ENCODE results near the gene USP20. TPM values are rescaled to one million over a fixed set of nuclear protein-coding genes. Genes with fewer than 3 reads are reported as not detected.

The USP20 gene
- polyA plus RNA-seq, 3 donors from 2014 or later, result 21.6 to 51.8 (median 25.1) TPM

GRCh38 chr9:129897263-129897662, 62.0 kb downstream of the USP20 start:
- no peak overlapping the region for H3K4me3 Mint-ChIP-seq
- H3K27ac Mint-ChIP-seq, result peak overlapping the region; percentile 77 to 94 (median 89)
- H3K4me1 Mint-ChIP-seq, result peaks cover 44 to 53% of the 10 kb centered on the region in 2 donors
- H3K36me3 Mint-ChIP-seq, result peaks cover 25 to 44% (median 31%) of the 10 kb centered on the region in 3 donors
- H3K27me3 Mint-ChIP-seq (ENCODE audit: low read depth in 3 of 3), result peaks cover 1 to 18% (median 16%) of the 10 kb centered on the region in 3 donors
- no peaks in the 10 kb centered on the region for H3K9me3 Mint-ChIP-seq
- DNase-seq, result no peak

DNA sequence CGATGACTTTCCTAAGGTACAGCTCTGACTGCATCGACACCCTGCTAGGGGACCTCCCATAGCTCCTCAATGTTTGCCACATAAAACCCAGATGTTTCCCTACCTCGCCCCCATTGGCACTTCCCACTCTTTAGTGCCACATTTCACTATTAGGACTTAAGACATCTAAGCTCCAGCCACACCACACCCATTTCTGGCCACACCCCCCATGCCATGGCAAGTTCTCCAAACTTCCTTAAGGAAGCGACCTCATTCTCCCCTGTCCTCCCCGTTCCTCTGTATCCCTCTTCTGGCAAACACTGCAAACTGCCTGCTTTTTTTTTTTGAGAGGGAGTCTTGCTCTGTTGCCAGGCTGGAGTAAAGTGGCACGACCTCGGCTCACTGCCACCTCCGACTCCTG, 62.9 kb downstream of the USP20 start:
- Mint-ChIP-seq H3K4me1 (peaks cover 35 to 44% of the 10 kb centered on the region in 2 donors), H3K36me3 (peaks cover 25 to 49% (median 28%) of the 10 kb centered on the region in 3 donors)

GRCh38 chr9:129899620-129900019, 64.4 kb downstream of the USP20 start:
- no peak for DNase-seq
- Mint-ChIP-seq H3K9me3 (no peaks in the 10 kb centered on the region), H3K36me3 (peaks cover 28 to 54% (median 32%) of the 10 kb centered on the region in 3 donors), H3K4me3 (no peak overlapping the region), H3K4me1 (peaks cover 25 to 42% of the 10 kb centered on the region in 2 donors), H3K27ac (peak overlapping the region in 4 of 6 donors; percentile 21 to 53 (median 28)), H3K27me3 (ENCODE audit: low read depth in 3 of 3) (peaks cover 1 to 18% (median 12%) of the 10 kb centered on the region in 3 donors)

More for the DNA sequence above, 62.9 kb downstream of the USP20 start:
- Mint-ChIP-seq H3K9me3 (no peaks in the 10 kb centered on the region), H3K27me3 (ENCODE audit: low read depth in 3 of 3) (peaks cover 1 to 16% (median 13%) of the 10 kb centered on the region in 3 donors), H3K4me3 (no peak overlapping the region), H3K27ac (peak overlapping the region in 5 of 6 donors; percentile 35 to 76 (median 49))
- no peak for DNase-seq

GRCh38 chr9:129900263-129901027, 65.2 kb downstream of the USP20 start:
- Mint-ChIP-seq H3K4me1 (peaks cover 19 to 36% of the 10 kb centered on the region in 2 donors), H3K4me3 (no peak overlapping the region), H3K27ac (peak overlapping the region in 3 of 6 donors; percentile 22 to 41 (median 34)), H3K27me3 (ENCODE audit: low read depth in 3 of 3) (peaks cover 1 to 15% (median 12%) of the 10 kb centered on the region in 3 donors), H3K36me3 (peaks cover 29 to 56% (median 34%) of the 10 kb centered on the region in 3 donors), H3K9me3 (no peaks in the 10 kb centered on the region)
- no peak for DNase-seq

DNA sequence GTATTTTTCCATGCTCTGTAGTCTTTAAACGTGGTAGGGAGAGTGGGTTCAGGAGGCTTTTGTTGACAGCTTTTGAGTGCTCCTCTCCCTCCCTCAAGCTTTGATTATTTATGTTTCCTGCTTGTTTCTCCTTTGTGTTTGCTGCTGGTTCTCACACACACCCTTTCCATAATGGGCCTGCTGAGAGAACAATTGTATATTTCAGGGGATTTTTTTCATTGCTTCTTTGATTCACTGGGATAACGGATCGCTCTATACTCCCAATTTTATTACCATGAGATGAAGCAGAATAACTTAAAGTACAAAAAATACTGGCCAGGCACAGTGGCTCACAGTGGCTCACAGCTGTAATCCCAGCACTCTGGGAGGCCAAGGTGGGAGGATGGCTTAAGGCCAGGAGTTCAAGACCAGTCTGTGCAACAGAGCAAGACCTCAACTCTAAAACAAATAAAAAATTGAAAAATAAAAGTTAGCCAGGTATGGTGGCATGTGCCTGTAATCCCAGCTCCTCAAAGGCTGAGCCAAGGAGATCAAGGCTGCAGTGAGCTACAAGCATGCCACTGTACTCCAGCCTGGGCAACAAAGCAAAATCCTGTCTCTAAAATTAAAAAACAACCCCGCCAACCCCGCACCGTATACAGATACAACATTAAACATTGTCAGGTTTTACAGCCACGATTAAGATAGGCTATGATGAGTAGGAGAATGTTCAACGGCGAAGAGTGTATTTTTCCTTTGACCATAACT, 66.9 kb downstream of the USP20 start:
- peak overlapping the region; percentile 1 to 81 (median 58) for H3K27ac Mint-ChIP-seq
- no peak for DNase-seq
- peaks cover 4 to 21% of the 10 kb centered on the region in 2 donors for H3K4me1 Mint-ChIP-seq
- no peak overlapping the region for H3K4me3 Mint-ChIP-seq
- H3K9me3 Mint-ChIP-seq, result no peaks in the 10 kb centered on the region
- H3K36me3 Mint-ChIP-seq, result peaks cover 29 to 58% (median 31%) of the 10 kb centered on the region in 3 donors
- H3K27me3 Mint-ChIP-seq (ENCODE audit: low read depth in 3 of 3), result peaks cover 1 to 12% (median 7%) of the 10 kb centered on the region in 3 donors

GRCh38 chr9:129902740-129903134, 67.5 kb downstream of the USP20 start:
- peaks cover 1 to 11% (median 8%) of the 10 kb centered on the region in 3 donors for H3K27me3 Mint-ChIP-seq (ENCODE audit: low read depth in 3 of 3)
- DNase-seq, result no peak
- no peak overlapping the region for H3K4me3 Mint-ChIP-seq
- H3K9me3 Mint-ChIP-seq, result no peaks in the 10 kb centered on the region
- H3K27ac Mint-ChIP-seq, result peak overlapping the region in 4 of 6 donors; percentile 49 to 64 (median 62)
- peaks cover 4 to 19% of the 10 kb centered on the region in 2 donors for H3K4me1 Mint-ChIP-seq
- H3K36me3 Mint-ChIP-seq, result peaks cover 30 to 61% (median 32%) of the 10 kb centered on the region in 3 donors

GRCh38 chr9:129904734-129905133, 69.5 kb downstream of the USP20 start:
- no peak overlapping the region for H3K4me3 Mint-ChIP-seq
- no peaks in the 10 kb centered on the region for H3K9me3 Mint-ChIP-seq
- H3K36me3 Mint-ChIP-seq, result peaks cover 32 to 58% (median 32%) of the 10 kb centered on the region in 3 donors
- peak overlapping the region in 5 of 6 donors; percentile 26 to 80 (median 64) for H3K27ac Mint-ChIP-seq
- H3K4me1 Mint-ChIP-seq, result peaks cover 5 to 26% of the 10 kb centered on the region in 2 donors
- peaks cover 0 to 7% (median 6%) of the 10 kb centered on the region in 3 donors for H3K27me3 Mint-ChIP-seq (ENCODE audit: low read depth in 3 of 3)
- DNase-seq, result no peak

GRCh38 chr9:129906298-129906697, 71.0 kb downstream of the USP20 start:
- no peak overlapping the region for H3K4me3 Mint-ChIP-seq
- H3K27ac Mint-ChIP-seq, result peak overlapping the region in 4 of 6 donors; percentile 10 to 74 (median 46)
- H3K9me3 Mint-ChIP-seq, result no peaks in the 10 kb centered on the region
- H3K4me1 Mint-ChIP-seq, result peaks cover 13 to 38% of the 10 kb centered on the region in 2 donors
- H3K27me3 Mint-ChIP-seq (ENCODE audit: low read depth in 3 of 3), result peaks cover 0 to 8% (median 4%) of the 10 kb centered on the region in 3 donors
- peaks cover 25 to 57% (median 32%) of the 10 kb centered on the region in 3 donors for H3K36me3 Mint-ChIP-seq
- no peak for DNase-seq

- H3K4me1 Mint-ChIP-seq, result peaks cover 13 to 33% of the 10 kb centered on the region in 2 donors
- H3K4me3 Mint-ChIP-seq, result no peak overlapping the region
- no peak for DNase-seq
- H3K27ac Mint-ChIP-seq, result peak overlapping the region in 2 of 6 donors; percentile 62 to 74
- peaks cover 0 to 10% (median 3%) of the 10 kb centered on the region in 3 donors for H3K27me3 Mint-ChIP-seq (ENCODE audit: low read depth in 3 of 3)
- H3K9me3 Mint-ChIP-seq, result no peaks in the 10 kb centered on the region
- H3K36me3 Mint-ChIP-seq, result peaks cover 25 to 53% (median 32%) of the 10 kb centered on the region in 3 donors
Observed at GRCh38 chr9:129907201-129907600, 71.9 kb downstream of the USP20 start.

DNA sequence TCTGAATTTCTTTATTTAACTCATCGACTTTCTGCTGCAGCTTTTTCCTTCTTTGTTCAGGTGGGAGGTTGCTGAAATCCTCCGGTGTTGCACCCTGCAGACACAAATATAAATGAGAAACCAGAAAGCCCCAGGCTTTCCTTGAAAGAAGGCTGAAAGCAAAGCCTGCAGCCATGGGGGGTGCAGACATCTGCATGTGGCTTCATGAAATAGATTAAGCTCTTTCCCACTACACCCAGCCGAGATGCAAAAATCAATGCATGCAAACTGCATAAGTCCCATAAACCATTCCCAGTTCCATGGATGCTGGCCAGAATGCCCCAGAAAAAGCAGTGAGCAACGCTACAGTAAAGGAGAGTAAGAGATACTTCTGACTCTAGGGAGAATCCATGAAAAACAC, 73.6 kb downstream of the USP20 start:
- Mint-ChIP-seq H3K36me3 (peaks cover 25 to 44% (median 31%) of the 10 kb centered on the region in 3 donors), H3K4me1 (peaks cover 15 to 33% of the 10 kb centered on the region in 2 donors), H3K4me3 (no peak overlapping the region), H3K27me3 (ENCODE audit: low read depth in 3 of 3) (peaks cover 0 to 9% (median under 1%) of the 10 kb centered on the region in 3 donors), H3K9me3 (no peaks in the 10 kb centered on the region), H3K27ac (peak overlapping the region in 3 of 6 donors; percentile 46 to 67 (median 53))
- no peak for DNase-seq

GRCh38 chr9:129909851-129910250, 74.6 kb downstream of the USP20 start:
- no peak for DNase-seq
- Mint-ChIP-seq H3K4me1 (peaks cover 15 to 23% of the 10 kb centered on the region in 2 donors), H3K4me3 (no peak overlapping the region), H3K9me3 (no peaks in the 10 kb centered on the region), H3K27ac (peak overlapping the region in 2 of 6 donors; percentile 24 to 26), H3K27me3 (ENCODE audit: low read depth in 3 of 3) (peaks cover 0 to 6% (median 0%) of the 10 kb centered on the region in 3 donors), H3K36me3 (peaks cover 22 to 38% (median 25%) of the 10 kb centered on the region in 3 donors)

DNA sequence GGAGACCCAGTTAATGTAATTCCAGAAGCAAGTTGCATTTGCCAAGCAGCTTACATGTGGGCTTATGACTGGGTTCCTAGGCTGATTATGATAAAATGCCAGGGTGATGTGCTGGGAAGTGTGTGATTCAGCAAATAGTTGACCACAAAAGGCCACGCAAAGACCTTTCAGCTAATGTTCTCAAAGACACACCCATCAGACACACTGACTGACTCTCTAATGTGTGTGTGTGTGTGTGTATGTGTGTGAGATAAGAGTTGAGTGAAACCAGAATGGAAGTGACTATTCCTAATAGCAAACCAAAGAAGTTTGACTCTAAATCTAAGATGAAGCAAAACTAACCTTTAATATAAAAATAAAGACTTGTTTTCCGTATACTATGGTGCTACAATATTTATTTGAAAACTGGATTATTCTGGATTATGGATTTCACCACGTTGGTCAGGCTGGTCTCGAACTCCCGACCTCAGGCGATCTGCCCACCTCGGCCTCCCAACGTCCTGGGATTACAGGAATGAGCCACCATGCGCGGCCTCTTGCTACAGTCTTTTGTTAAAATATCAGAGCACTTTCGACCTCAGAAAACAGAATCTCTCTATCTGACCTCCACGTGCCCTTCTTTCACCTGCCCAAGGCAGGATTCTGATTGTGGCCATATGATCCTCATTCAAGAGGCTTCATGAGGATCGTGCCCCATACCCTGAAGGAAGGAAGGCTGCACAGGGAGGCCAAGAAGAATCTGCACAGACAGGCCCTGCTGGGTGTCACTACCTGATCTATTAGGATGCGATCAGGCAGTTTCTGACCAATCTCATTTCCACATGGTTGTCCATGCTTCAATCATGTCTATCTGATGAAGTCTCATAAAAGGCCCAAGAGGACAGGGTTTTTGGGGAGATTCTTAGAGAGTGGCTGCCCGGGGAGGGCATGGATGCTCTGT, 75.6 kb downstream of the USP20 start:
- Mint-ChIP-seq H3K4me3 (no peak overlapping the region), H3K36me3 (peaks cover 22 to 34% (median 23%) of the 10 kb centered on the region in 3 donors), H3K27me3 (ENCODE audit: low read depth in 3 of 3) (peaks cover 0 to 6% (median 0%) of the 10 kb centered on the region in 3 donors), H3K9me3 (no peaks in the 10 kb centered on the region), H3K27ac (peak overlapping the region; percentile 8 to 79 (median 52)), H3K4me1 (peaks cover 16 to 27% of the 10 kb centered on the region in 2 donors)
- DNase-seq, result no peak
